Cortex of kidney (tissue), 1 donor: ENCODE measurements around the gene DOCK6.

ENCODE experiments used
- DNase-seq: peaks from one replicate; lab custom pipeline; 2025; lab: John Stamatoyannopoulos, UW

The DOCK6 gene

GRCh38 chr19:11247391-11247790 lies 14.9 kb downstream of the DOCK6 start:
- DNase-seq: no peak

DNA sequence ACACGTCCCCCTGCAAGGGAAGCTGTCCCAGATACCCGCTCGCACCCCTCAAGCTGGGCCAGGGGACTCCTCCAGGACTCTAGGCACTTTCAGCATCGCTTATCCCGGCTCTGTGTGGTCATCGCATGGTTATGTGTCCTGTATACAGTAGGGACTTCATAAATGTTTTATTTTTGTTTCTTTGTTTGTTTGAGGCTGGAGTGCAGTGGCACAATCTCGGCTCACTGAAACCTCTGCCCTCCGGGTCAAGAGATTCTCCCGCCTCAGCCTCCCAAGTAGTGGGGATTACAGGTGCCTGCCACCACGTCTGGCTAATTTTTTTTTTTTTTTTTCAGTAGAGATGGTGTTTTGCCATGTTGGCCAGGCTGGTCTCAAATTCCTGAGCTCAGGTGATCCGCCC lies 15.4 kb downstream of the DOCK6 start:
- no peak for DNase-seq

DNA sequence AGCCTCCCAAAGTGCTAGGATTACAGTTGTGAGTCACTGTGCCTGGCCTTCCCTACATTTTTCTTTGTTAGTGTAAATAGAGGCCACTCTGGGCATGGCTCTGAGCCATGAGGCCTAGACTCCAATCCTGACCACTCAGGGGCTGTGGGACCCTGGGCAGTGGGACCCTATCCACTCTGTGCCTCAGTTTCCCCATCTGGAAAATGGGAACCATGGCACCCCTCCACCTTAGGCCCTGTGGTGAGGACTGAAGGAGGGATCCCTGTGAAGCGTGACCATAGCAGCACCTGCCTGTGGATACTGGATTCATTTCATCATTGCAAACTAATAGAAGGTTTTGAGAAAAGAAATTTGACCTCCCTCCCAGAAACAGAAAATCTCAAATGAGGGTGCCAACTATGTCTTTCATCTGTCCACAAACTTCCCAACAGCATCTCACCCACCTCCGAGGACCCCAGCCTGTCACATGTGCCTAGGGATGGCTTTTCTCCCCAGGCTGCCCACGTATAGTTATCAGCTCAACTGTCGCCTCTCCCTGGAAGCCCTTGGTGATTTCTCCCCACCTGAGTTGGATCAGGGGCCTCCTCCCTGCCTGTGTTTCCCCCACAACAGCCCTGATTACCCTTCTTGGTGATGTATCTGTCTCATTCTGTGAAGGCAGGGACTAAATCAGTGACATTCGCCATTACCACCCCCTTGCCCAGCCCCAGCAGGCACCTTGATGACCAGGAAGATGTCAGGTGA lies 17.3 kb downstream of the DOCK6 start:
- no peak for DNase-seq

GRCh38 chr19:11243798-11244169 lies 18.5 kb downstream of the DOCK6 start:
- no peak for DNase-seq

GRCh38 chr19:11242864-11243797 lies 19.2 kb downstream of the DOCK6 start:
- DNase-seq: no peak

DNA sequence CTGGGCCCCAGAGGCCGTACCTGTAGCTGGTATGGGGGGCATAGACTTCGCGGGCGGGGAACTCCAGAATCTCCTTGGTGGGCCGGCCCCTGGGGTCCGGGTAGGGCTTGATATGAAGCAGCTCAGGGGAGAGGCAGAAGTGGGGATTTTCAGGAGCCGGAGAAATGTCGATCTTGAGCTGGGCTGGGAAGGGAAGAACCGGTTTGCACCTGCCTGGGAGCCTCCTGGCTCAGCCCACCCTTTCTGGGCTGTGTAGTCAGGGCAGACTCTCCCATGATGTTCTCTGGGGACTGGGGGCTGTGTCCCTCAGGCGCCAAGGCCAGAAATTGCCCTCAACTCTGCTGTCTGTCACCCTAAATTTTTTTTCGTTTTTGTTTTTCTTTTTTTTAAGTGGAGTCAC lies 20.3 kb downstream of the DOCK6 start:
- DNase-seq: no peak

DNA sequence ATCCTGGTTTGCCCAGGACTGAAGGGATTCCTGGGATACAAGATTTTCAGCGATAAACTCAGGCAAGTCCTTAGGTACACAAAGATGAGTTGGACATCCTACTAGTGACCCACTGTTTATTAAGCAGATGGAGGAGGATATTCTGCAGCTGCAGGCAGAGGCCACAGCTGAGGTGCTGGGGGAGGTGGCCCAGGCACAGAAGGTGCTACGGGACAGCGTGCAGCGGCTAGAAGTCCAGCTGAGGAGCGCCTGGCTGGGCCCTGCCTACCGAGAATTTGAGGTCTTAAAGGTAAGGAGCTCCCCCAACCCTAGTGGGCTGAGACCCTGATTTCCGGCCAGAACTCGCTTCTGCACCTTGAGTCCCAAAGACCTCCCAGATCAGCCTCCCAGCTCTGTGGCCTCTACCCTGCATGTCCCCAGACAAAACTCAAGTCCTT lies 22.3 kb downstream of the DOCK6 start:
- DNase-seq: no peak

GRCh38 chr19:11239377-11240000 lies 22.8 kb downstream of the DOCK6 start, which contains the start of gene ANGPTL8:
Gene ANGPTL8 (plus strand): TSS chr19:11239619. CDS start chr19:11239638, 19 bp downstream.
- DNase-seq: no peak

DNA sequence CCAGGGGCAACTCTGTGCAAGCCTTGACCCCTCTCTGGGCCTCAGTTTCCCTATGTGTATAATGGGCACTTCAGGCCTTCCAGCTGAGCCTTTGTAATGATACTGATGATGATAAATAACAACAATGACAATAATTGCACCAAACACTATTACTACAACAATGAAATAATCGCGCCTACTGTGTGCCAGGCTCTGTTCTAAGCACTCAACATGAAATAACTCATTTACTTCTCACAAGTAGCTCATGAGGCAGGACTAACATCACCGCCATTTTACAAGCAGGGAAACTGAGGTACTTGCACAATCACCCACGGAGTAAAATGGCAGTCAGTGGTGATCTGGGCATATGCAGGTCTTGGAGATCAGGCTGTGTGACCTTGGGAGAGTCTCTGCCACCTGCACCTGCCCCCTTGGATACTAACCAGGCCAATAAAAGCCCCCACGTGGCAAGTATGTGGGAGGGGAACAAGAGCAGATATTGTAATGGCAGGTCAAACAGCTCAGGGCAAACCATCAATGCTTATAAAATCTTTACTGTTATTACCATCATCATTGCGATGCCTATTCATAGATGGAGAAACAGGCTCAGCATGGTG lies 23.4 kb downstream of the DOCK6 start:
- no peak for DNase-seq

- DNase-seq: no peak
Measured at GRCh38 chr19:11238041-11238440, 24.3 kb downstream of the DOCK6 start.

DNA sequence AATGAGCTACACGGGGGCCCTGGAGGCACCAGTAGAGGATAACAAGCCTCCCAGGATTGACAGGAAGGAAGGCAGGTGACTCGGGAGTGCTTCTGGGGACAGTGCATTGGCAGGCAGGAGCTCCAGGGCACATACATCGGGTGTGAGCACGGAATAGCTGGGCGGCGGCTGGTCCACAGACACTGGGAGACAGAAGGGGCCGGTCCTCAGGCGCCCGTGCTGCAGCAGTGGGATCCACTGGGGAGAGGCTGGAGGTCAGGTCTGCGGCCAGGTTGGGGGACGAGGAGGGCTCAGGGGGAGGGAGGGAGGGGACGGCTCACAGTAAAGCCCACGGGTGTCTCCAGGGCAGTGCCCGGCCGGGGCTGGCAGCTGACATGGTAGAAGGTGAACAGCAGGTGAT lies 25.0 kb downstream of the DOCK6 start:
- DNase-seq: no peak

DNA sequence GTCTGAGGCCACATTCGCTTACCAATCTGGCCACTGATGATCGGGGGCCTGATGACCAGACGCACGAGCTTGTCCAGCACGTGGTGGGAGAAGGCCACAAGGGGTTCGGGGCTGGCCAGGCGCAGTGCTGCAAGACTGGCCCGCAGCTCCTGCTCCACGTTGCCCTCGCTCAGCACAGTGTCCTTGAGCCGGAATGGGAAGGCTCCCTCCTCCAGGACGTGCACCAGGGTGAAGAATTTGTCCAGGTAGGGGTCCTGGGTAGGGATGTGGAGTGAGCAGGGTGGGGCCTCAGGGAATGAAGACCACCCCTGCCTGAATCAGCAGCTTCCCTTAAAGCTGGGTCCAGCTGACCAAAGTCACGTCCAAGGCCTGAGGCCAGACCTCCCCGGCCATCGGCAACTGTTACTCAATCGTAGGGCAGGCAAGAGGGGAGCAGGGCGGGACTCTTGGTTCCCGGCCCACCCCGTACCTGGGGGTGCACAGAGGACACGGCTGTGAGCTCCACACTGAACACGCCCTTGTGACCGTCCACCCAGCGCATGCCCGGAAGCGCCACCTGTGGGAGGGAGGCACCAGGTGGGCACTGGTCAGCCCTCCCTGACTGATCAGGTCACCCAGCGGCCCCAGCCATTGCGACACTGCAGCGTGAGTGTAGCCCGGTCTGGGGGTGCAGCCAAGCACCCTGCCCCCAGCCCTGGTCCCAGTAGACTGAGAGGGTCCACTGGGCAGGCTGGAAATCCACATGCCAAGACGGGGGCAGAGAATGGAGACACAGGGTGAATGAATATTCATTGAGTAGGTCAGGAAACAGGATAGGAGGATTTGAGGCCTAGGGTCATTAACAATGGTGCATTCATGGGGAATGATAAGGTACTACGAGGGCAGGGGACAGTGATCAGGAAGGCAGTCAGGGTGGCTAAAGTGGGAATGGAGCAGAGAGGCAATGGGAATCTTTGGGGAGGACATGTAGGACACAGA lies 25.7 kb downstream of the DOCK6 start:
- DNase-seq: no peak

DNA sequence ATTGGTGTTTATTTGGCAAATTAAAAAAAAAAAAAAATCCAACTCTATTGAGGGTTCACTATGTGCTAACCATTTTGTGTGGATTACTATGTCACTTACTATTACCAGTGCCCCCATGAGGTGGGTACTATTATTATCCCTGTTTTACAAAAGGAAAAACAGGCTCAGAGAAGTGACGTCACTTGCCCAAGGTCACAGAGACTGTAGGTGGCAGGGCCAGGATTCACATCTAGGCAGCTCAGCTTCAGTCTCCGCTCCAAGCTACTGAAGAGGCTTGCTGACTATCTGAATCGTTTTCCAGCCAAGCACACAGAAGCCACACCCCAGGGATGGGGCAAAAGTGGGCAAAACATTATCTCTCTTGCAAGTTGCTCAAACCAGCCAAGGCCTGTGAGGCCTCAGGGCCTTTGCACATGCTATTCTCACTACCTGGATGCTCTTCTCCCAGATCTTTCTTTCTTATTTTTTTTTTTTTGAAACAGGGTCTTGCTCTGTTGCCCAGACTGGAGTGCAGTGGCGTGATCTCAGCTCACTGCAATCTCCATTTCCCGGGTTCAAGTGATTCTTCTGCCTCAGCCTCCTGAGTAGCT lies 27.7 kb downstream of the DOCK6 start:
- no peak for DNase-seq

DNA sequence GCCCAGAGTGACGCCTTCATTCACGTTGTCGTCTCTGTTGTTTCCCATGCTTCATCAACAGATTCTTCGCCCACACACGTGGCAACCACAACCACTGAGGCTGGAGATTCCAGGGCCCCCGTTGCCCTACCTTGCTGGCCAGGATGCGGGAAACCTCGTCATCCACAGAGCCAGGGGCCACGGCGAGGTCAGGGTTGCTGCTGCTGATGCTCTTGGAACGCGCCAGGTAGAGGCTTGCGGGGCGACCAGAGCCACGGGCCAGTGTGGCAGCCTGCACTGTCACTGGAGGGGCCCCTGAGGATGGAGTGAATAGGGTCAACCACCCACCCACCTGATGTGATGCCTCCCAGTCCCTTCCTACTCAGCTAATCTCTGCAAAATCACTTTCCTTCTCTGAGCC lies 29.3 kb downstream of the DOCK6 start:
- DNase-seq: no peak

DNA sequence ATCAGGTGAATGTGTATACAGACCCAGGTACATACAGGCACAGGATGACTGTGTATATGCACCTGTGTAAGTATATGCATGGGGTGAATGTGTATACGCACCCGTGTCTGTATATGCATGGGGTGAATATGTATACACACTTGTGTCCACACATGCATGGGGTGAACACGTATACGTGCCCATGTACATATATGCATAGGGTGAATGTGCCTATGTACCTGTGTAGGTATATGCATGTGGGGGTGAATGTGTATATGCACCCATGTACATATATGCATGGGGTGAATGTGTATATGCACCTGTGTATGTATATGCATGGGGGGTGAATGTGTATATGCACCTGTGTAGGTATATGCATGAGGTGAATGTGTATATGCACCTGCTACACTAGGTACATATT lies 29.8 kb downstream of the DOCK6 start:
- no peak for DNase-seq

DNA sequence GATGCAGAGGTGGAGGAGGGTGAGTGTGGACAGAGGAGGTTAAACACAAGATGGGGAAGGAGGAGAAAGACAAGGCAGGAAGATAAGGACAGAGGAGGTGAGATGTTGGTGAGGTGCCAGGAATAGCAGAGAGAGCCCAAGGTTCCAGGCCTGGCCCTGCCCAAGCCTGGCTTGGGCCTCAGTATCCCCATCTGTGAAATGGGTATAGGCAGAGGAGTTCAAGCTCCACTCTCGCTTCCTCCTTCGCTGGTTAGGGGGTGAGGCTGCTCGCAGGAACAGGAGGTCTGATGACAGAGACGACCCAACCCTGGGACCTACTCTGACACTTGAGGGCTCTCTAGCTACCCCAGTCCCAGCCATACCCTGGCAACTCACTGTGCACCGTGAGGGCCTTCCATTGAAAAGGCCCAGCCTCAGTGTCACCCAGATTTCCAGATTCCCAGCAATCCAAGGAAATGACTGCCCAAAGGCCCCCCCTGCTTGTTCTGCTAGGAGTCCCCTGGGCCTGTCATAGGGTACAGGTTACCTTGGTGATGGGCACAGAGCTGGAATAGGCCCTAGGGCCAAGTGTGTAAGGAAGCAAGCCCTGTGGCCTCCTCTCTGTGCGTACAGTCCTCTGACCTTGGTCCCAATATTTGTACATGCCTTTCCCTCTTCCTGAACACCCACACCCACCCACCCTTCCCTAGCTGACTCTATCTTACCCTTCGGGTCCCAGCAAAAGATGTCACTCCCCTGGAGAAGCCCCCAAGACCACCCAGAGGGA lies 31.5 kb downstream of the DOCK6 start:
- DNase-seq: no peak

DNA sequence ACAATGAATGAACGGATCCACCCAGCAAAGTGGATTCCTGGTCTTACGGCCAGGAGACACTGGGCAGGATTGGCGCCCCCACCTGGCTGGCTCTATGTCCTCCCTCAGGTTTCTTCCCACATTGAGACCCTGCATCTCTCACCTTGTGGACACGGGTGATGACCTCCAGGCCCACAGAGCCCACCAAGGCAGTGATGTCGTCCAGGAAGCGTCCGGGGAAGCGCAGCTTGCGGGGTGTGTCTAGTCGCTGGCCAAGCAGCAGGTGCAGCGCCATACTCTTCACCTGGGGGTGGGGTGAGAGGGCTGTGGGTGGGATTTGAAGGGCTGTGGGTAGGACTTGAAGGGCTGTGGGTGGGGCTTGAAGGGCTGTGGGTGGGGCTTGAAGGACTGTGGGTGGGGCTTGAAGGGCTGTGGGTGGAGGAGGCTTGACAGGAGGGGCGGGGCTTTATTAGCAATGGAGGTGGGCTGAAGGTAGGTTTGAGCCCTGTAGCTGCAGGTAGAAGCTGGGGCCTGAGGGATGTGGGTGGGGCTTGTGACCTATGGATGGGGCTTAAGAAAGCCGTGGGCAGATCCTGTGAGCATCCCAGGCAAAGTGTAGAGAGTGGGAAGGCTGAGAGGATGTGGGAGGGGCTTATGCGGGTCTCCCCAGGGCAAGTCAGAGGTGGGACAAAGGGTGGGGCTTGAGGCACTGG lies 35.0 kb downstream of the DOCK6 start:
- DNase-seq: no peak

- DNase-seq: no peak
Measured at GRCh38 chr19:11226716-11227166, 35.6 kb downstream of the DOCK6 start.

DNA sequence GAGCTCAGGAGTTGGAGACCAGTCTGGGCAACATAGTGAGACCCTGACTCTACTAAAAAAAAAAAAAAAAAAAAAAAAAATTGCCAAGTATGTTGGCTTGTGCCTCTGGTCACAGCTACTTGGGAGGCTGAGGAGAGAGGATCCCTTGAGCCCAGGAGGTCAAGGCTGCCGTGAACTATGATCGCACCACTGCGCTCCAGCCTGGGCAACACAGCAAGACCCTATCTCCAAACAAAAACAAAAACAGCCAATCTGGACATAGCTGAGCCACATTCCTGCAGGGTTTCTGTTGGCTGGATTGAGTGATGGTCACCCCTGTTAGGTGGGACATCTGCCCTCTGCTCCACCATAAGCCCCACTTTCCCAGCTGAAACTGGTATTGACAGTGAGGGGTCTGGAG lies 36.5 kb downstream of the DOCK6 start:
- no peak for DNase-seq
